HG03439 (cell line): ENCODE data around the gene CPTP.
"Not testable (repeated sequence)": the region's sequence is repeated elsewhere in the genome, so short reads cannot be mapped to it uniquely, and the experiment has no call there.

ENCODE experiments used
- ATAC-seq: cut with Tn5 transposase; IDR thresholded peaks from one replicate; pipeline ENCODE4 v1.9.1; 2021; ENCODE audit warnings: mild to moderate bottlenecking, moderate library complexity; ENCODE audit not compliant: unreplicated experiment

Gene CPTP

GRCh38 chr1:1305300-1306069 is 19.1 kb upstream of the CPTP start:
- ATAC-seq = no peak

GRCh38 chr1:1306070-1306660 is 18.4 kb upstream of the CPTP start:
- ATAC-seq = no peak

- no peak for ATAC-seq
Observed at GRCh38 chr1:1306661-1307260, 17.8 kb upstream of the CPTP start.

- ATAC-seq = peak; percentile 2
Observed at GRCh38 chr1:1307261-1307922, 17.2 kb upstream of the CPTP start.

GRCh38 chr1:1307923-1308755 is 16.5 kb upstream of the CPTP start, which contains the start of the genes ACAP3 and PUSL1:
Gene ACAP3, minus strand, starts transcription at chr1:1307930. Its CDS starts 115 bp downstream, at chr1:1307815.
Gene PUSL1, plus strand, starts transcription at chr1:1308597. Its CDS starts 47 bp downstream, at chr1:1308644.
- peak; percentile 56 for ATAC-seq

GRCh38 chr1:1308756-1309250 is 15.8 kb upstream of the CPTP start:
- ATAC-seq = peak; percentile 8

- ATAC-seq = no peak
Observed at GRCh38 chr1:1309251-1310108, 15.1 kb upstream of the CPTP start.

- ATAC-seq = no peak
Observed at GRCh38 chr1:1310109-1310385, 14.6 kb upstream of the CPTP start.

GRCh38 chr1:1310476-1311053 is 14.0 kb upstream of the CPTP start:
- no peak for ATAC-seq

- ATAC-seq = no peak
Observed at GRCh38 chr1:1311107-1312104, 13.2 kb upstream of the CPTP start.

GRCh38 chr1:1312450-1313314 is 11.9 kb upstream of the CPTP start:
- no peak for ATAC-seq

GRCh38 chr1:1313500-1314236 is 10.9 kb upstream of the CPTP start:
- no peak for ATAC-seq

GRCh38 chr1:1314237-1314586 is 10.4 kb upstream of the CPTP start:
- ATAC-seq = no peak

GRCh38 chr1:1314678-1315335 is 9.8 kb upstream of the CPTP start:
- no peak for ATAC-seq

GRCh38 chr1:1315435-1315954 is 9.1 kb upstream of the CPTP start:
- no peak for ATAC-seq

- not testable (repeated sequence) for ATAC-seq
Observed at GRCh38 chr1:1316199-1316598, 8.4 kb upstream of the CPTP start.
